UCSD-AML1 (cell line): Measurements from ENCODE around the gene ATRNL1.

Experiments used
- DNase-seq: peaks from one replicate; lab custom pipeline; 2025; ENCODE audit not compliant: unreplicated experiment; lab: John Stamatoyannopoulos, UW

Gene ATRNL1

GRCh38 chr10:115972426-115972825 is 879.3 kb downstream of the ATRNL1 start:
- no peak for DNase-seq

GRCh38 chr10:115974351-115974750 is 881.2 kb downstream of the ATRNL1 start:
- DNase-seq, result no peak

GRCh38 chr10:115974816-115975430 is 881.8 kb downstream of the ATRNL1 start:
- no peak for DNase-seq

- DNase-seq, result no peak
These were observed 882.3 kb downstream of the ATRNL1 start for GRCh38 chr10:115975506-115975905.

- no peak for DNase-seq
These were observed 883.2 kb downstream of the ATRNL1 start for GRCh38 chr10:115976342-115976741.

- no peak for DNase-seq
These were observed 884.7 kb downstream of the ATRNL1 start for GRCh38 chr10:115977855-115978254.

- DNase-seq, result no peak
These were observed 886.4 kb downstream of the ATRNL1 start for GRCh38 chr10:115979576-115979975.

GRCh38 chr10:115980470-115980869 is 887.3 kb downstream of the ATRNL1 start:
- DNase-seq, result no peak

GRCh38 chr10:115981081-115981480 is 887.9 kb downstream of the ATRNL1 start:
- DNase-seq, result no peak

GRCh38 chr10:115982076-115982475 is 888.9 kb downstream of the ATRNL1 start:
- DNase-seq, result no peak

GRCh38 chr10:115982526-115982925 is 889.4 kb downstream of the ATRNL1 start:
- DNase-seq, result no peak

- DNase-seq, result no peak
These were observed 892.6 kb downstream of the ATRNL1 start for GRCh38 chr10:115985786-115986185.

GRCh38 chr10:115988380-115988779 is 895.2 kb downstream of the ATRNL1 start:
- no peak for DNase-seq

- DNase-seq, result no peak
These were observed 896.5 kb downstream of the ATRNL1 start for GRCh38 chr10:115989621-115990020.

GRCh38 chr10:115992236-115992986 is 899.2 kb downstream of the ATRNL1 start:
- DNase-seq, result no peak

- no peak for DNase-seq
These were observed 902.9 kb downstream of the ATRNL1 start for GRCh38 chr10:115996031-115996430.

- DNase-seq, result no peak
These were observed 905.1 kb downstream of the ATRNL1 start for GRCh38 chr10:115998301-115998700.
